Measurements from ENCODE around the gene MIER1.

DNA sequence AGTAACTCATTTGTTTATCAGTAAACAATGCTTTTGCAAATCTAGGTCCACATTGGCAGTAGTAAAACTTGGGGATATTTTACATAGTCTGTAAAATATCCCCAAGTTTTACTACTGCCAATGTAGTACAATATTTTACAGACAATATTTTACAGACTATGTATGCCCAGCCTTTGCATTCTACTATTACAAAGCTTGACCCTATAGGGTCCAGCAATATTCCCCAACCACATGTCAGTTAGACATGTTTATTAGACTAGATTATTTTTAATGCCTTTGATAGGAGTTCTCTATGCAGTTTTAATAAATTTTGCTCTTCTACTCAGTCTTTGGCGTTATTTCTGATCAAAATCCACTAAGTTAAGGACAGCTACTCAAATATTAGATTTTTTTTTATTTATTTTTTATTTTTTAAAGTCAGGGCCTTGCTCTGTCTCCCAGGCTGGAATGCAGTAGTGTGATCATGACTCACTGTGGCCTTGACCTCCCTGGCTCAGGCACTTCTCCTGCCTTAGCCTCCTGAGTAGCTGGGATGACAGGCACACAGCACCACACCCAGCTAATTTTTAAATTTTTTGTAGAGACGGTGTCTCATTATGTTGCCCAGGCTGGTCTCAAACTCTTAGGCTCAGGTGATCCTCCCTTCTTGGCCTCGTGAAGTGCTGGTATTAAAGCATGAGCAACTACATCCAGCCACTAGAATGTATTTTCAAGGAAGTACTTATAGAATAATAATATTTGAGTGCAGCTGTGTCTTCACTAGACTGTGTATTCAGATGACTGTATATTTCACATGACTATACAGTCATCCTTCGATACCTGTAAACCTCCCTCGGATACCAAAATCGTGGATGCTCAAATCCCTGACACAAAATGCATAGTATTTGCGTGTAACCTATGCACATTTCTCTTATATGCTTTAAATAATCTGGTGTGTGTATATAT lies 19.8 kb downstream of the MIER1 start:
- TF ChIP-seq EZH2 (IDR thresholded peaks at IDR 0.05) = no peak
- no peak for TF ChIP-seq POLR2AphosphoS5 (IDR thresholded peaks at IDR 0.05; ENCODE audit: borderline replicate concordance, low read depth, low read length)
- TF ChIP-seq FOXP2 (optimal IDR thresholded peaks at IDR 0.05; ENCODE audit: control extremely low read depth, extremely low read length, insufficient read depth) = no peak
